Measurements from ENCODE around the gene KIF9. TPM values are rescaled to one million over a fixed set of nuclear protein-coding genes. Genes with fewer than 3 reads are reported as not detected.

The KIF9 gene
- total RNA-seq: 3.1 and 6.2 TPM in 2 replicates

GRCh38 chr3:47282424-47283192 is at the start of gene KIF9, which contains the start of gene KLHL18:
Gene KIF9, minus strand, starts transcription at chr3:47282799. Its CDS starts 5,425 bp downstream, at chr3:47277374.
Gene KLHL18, plus strand, starts transcription at chr3:47282944. Its CDS starts 22 bp downstream, at chr3:47282966.

Other genes starting within 250 kb of the KIF9 start
- gene SETD2, start 118.7 kb downstream of the KIF9 start, total RNA-seq: 13.3 and 18.3 TPM in 2 replicates
- gene KLHL18, start 145 bp upstream of the KIF9 start, total RNA-seq: 13.8 and 14.5 TPM in 2 replicates
- 14.7 and 18.6 TPM in 2 replicates for gene PTPN23, start 98.2 kb upstream of the KIF9 start, total RNA-seq
- gene SCAP, start 193.1 kb upstream of the KIF9 start, total RNA-seq: 63.3 and 64.9 TPM in 2 replicates
- gene ELP6, start 230.9 kb upstream of the KIF9 start, total RNA-seq: 29.3 and 36.5 TPM in 2 replicates

All from hair follicular keratinocyte (primary cell).